Measurements from ENCODE around the gene F2R. TPM values are rescaled to one million over a fixed set of nuclear protein-coding genes. Genes with fewer than 3 reads are reported as not detected.

The F2R gene
- total RNA-seq, 1 donor from 2014 or later, result 42.4 TPM

GRCh38 chr5:76695346-76695745 lies 20.6 kb upstream of the F2R start:
- Mint-ChIP-seq H3K36me3 (ENCODE audit: low read depth) (peaks cover 12% of the 10 kb centered on the region), H3K27me3 (ENCODE audit: low read depth) (no peaks in the 10 kb centered on the region), H3K4me3 (no peak overlapping the region), H3K9me3 (no peaks in the 10 kb centered on the region), H3K27ac (ENCODE audit: unreplicated experiment) (no peak overlapping the region), H3K4me1 (peaks cover 21% of the 10 kb centered on the region)
- TF ChIP-seq, protein P1, sequence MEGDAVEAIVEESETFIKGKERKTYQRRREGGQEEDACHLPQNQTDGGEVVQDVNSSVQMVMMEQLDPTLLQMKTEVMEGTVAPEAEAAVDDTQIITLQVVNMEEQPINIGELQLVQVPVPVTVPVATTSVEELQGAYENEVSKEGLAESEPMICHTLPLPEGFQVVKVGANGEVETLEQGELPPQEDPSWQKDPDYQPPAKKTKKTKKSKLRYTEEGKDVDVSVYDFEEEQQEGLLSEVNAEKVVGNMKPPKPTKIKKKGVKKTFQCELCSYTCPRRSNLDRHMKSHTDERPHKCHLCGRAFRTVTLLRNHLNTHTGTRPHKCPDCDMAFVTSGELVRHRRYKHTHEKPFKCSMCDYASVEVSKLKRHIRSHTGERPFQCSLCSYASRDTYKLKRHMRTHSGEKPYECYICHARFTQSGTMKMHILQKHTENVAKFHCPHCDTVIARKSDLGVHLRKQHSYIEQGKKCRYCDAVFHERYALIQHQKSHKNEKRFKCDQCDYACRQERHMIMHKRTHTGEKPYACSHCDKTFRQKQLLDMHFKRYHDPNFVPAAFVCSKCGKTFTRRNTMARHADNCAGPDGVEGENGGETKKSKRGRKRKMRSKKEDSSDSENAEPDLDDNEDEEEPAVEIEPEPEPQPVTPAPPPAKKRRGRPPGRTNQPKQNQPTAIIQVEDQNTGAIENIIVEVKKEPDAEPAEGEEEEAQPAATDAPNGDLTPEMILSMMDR (conservative IDR thresholded peaks at IDR 0.05), result no peak
- DNase-seq (ENCODE audit: low read depth, low spot score), result no peak

- H3K27ac Mint-ChIP-seq (ENCODE audit: unreplicated experiment), result no peak overlapping the region
- TF ChIP-seq, protein P1 (conservative IDR thresholded peaks at IDR 0.05), result no peak
- peaks cover 15% of the 10 kb centered on the region for H3K4me1 Mint-ChIP-seq
- H3K27me3 Mint-ChIP-seq (ENCODE audit: low read depth), result no peaks in the 10 kb centered on the region
- no peak overlapping the region for H3K4me3 Mint-ChIP-seq
- no peak for DNase-seq (ENCODE audit: low read depth, low spot score)
- H3K36me3 Mint-ChIP-seq (ENCODE audit: low read depth), result peaks cover 12% of the 10 kb centered on the region
- no peaks in the 10 kb centered on the region for H3K9me3 Mint-ChIP-seq
Observed at GRCh38 chr5:76696251-76696650, 19.7 kb upstream of the F2R start.

DNA sequence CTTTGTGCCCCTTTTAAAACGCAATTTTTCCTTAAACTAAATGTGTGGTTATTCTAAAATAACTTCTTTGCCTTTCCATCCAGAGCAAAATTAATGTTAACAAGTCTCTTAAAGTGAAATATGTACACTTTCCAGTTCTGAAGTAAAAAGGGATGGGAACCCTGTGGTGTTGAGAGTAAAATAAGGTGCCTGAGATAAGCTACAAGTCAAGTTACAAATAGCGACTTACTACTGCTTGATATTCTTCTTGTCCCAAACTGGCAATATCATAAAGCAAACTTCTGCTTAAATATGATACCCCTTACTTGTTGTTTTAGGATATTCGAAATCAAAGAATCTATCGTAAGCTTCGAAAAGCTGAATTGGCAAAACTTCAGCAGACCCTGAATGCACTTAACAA lies 18.3 kb upstream of the F2R start:
- TF ChIP-seq, protein P1 (conservative IDR thresholded peaks at IDR 0.05), result no peak
- H3K4me3 Mint-ChIP-seq, result no peak overlapping the region
- no peak for DNase-seq (ENCODE audit: low read depth, low spot score)
- H3K9me3 Mint-ChIP-seq, result no peaks in the 10 kb centered on the region
- H3K27me3 Mint-ChIP-seq (ENCODE audit: low read depth), result no peaks in the 10 kb centered on the region
- peaks cover 12% of the 10 kb centered on the region for H3K36me3 Mint-ChIP-seq (ENCODE audit: low read depth)
- H3K4me1 Mint-ChIP-seq, result peaks cover 2% of the 10 kb centered on the region
- no peak overlapping the region for H3K27ac Mint-ChIP-seq (ENCODE audit: unreplicated experiment)

GRCh38 chr5:76700571-76700970 lies 15.4 kb upstream of the F2R start:
- Mint-ChIP-seq H3K36me3 (ENCODE audit: low read depth) (peaks cover 8% of the 10 kb centered on the region), H3K9me3 (no peaks in the 10 kb centered on the region), H3K4me3 (no peak overlapping the region), H3K4me1 (no peaks in the 10 kb centered on the region), H3K27ac (ENCODE audit: unreplicated experiment) (no peak overlapping the region), H3K27me3 (ENCODE audit: low read depth) (no peaks in the 10 kb centered on the region)
- TF ChIP-seq, protein P1 (conservative IDR thresholded peaks at IDR 0.05), result no peak
- DNase-seq (ENCODE audit: low read depth, low spot score), result no peak

DNA sequence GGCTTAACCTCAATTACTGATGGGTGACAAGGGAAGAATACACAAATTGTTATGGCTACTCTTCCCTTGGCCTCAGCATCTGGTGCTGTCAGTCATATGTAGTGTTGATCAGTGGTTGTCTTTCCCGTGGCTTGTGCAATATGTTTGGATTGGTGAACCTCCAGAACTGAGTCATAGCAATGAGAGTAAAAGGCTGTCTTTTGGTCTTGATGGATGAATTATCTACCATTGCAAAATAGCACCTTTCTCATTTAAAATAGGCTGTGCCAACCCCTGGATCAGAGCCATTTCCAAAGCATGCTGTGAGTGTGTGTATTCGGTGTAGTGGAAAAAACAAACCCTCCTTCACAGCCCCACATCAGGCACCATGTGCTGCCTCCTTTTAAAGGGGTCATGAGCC lies 14.6 kb upstream of the F2R start:
- no peak for DNase-seq (ENCODE audit: low read depth, low spot score)
- TF ChIP-seq, protein P1 (conservative IDR thresholded peaks at IDR 0.05), result no peak
- Mint-ChIP-seq H3K9me3 (no peaks in the 10 kb centered on the region), H3K4me1 (no peaks in the 10 kb centered on the region), H3K36me3 (ENCODE audit: low read depth) (peaks cover 8% of the 10 kb centered on the region), H3K27ac (ENCODE audit: unreplicated experiment) (no peak overlapping the region), H3K27me3 (ENCODE audit: low read depth) (no peaks in the 10 kb centered on the region), H3K4me3 (no peak overlapping the region)

DNA sequence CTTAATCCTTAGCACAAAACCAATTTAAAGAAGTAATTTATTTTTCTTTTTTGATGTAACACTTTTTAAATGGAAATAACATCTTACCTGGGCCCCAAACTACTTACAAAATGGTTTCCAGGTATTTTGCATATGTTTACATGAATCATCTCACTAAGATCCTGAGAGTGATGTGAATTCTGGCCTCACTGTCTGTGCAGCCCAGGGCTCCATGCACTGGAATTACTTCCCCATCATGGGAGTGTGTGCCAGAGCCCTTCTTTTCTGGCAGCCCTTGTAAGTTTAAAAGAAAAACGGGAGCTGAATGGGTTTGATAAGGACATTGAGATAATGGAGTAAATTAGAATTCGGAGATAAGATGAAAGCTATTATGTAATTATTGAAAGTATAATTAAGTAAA lies 12.2 kb upstream of the F2R start:
- TF ChIP-seq, protein P1 (conservative IDR thresholded peaks at IDR 0.05), result no peak
- Mint-ChIP-seq H3K36me3 (ENCODE audit: low read depth) (peaks cover 3% of the 10 kb centered on the region), H3K4me3 (no peak overlapping the region), H3K9me3 (no peaks in the 10 kb centered on the region), H3K27me3 (ENCODE audit: low read depth) (no peaks in the 10 kb centered on the region), H3K4me1 (no peaks in the 10 kb centered on the region), H3K27ac (ENCODE audit: unreplicated experiment) (no peak overlapping the region)
- no peak for DNase-seq (ENCODE audit: low read depth, low spot score)

Measured in neural crest cell (in vitro differentiated cells).